ENCODE data around the gene TRAF5. TPM values are rescaled to one million over a fixed set of nuclear protein-coding genes. Genes with fewer than 3 reads are reported as not detected.

The TRAF5 gene
- total RNA-seq, 1 donor from 2014 or later: 14.4 TPM

- no peak overlapping the region for H3K27ac ChIP-seq (ENCODE audit: low read depth, low read length)
- Mint-ChIP-seq H3K27me3 (ENCODE audit: low read depth, unreplicated experiment) (no peaks in the 10 kb centered on the region), H3K9me3 (ENCODE audit: unreplicated experiment) (no peaks in the 10 kb centered on the region), H3K36me3 (ENCODE audit: low read depth, unreplicated experiment) (peaks cover 20% of the 10 kb centered on the region), H3K4me3 (ENCODE audit: unreplicated experiment) (no peak overlapping the region), H3K4me1 (ENCODE audit: low read depth, unreplicated experiment) (no peaks in the 10 kb centered on the region), H3K27ac (ENCODE audit: unreplicated experiment) (no peak overlapping the region)
- no peak overlapping the region for H3K4me2 ChIP-seq (ENCODE audit: low read length)
- H3K27me3 ChIP-seq (ENCODE audit: insufficient read depth, low read length): no peaks in the 10 kb centered on the region
- H3K4me3 ChIP-seq (ENCODE audit: insufficient read depth, low read depth, low read length): no peak overlapping the region
- no peaks in the 10 kb centered on the region for H3K9me3 ChIP-seq (ENCODE audit: insufficient read depth, low read depth, low read length)
- peaks cover 30% of the 10 kb centered on the region for H3K36me3 ChIP-seq (ENCODE audit: insufficient read depth, low read length)
- DNase-seq (ENCODE audit: low read depth): no peak
- no peak for FAIRE-seq
- H2AFZ ChIP-seq (ENCODE audit: low read depth, low read length): no peak overlapping the region
- H3K4me1 ChIP-seq (ENCODE audit: insufficient read depth, low read length): no peaks in the 10 kb centered on the region
- TF ChIP-seq, protein P1, sequence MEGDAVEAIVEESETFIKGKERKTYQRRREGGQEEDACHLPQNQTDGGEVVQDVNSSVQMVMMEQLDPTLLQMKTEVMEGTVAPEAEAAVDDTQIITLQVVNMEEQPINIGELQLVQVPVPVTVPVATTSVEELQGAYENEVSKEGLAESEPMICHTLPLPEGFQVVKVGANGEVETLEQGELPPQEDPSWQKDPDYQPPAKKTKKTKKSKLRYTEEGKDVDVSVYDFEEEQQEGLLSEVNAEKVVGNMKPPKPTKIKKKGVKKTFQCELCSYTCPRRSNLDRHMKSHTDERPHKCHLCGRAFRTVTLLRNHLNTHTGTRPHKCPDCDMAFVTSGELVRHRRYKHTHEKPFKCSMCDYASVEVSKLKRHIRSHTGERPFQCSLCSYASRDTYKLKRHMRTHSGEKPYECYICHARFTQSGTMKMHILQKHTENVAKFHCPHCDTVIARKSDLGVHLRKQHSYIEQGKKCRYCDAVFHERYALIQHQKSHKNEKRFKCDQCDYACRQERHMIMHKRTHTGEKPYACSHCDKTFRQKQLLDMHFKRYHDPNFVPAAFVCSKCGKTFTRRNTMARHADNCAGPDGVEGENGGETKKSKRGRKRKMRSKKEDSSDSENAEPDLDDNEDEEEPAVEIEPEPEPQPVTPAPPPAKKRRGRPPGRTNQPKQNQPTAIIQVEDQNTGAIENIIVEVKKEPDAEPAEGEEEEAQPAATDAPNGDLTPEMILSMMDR (IDR thresholded peaks at IDR 0.05; ENCODE audit: insufficient read depth, low read depth, low read length): no peak
- no peak for TF ChIP-seq EZH2 (IDR thresholded peaks at IDR 0.05; ENCODE audit: insufficient read depth, low read length)
- H3K79me2 ChIP-seq (ENCODE audit: insufficient read depth, low read length): no peaks in the 10 kb centered on the region
- H3K9ac ChIP-seq (ENCODE audit: low read length): no peak overlapping the region
- H4K20me1 ChIP-seq (ENCODE audit: insufficient read depth, low read length): no peaks in the 10 kb centered on the region
These were observed 13.2 kb upstream of the TRAF5 start for GRCh38 chr1:211313392-211313791.

GRCh38 chr1:211318576-211319280 lies 7.9 kb upstream of the TRAF5 start:
- DNase-seq (ENCODE audit: low read depth): no peak
- FAIRE-seq: no peak
- no peaks in the 10 kb centered on the region for H3K27me3 ChIP-seq (ENCODE audit: insufficient read depth, low read length)
- H4K20me1 ChIP-seq (ENCODE audit: insufficient read depth, low read length): no peaks in the 10 kb centered on the region
- H3K4me3 ChIP-seq (ENCODE audit: insufficient read depth, low read depth, low read length): no peak overlapping the region
- H3K36me3 Mint-ChIP-seq (ENCODE audit: low read depth, unreplicated experiment): peaks cover 4% of the 10 kb centered on the region
- no peak overlapping the region for H3K27ac ChIP-seq (ENCODE audit: low read depth, low read length)
- no peak overlapping the region for H3K4me2 ChIP-seq (ENCODE audit: low read length)
- TF ChIP-seq, protein P1 (IDR thresholded peaks at IDR 0.05; ENCODE audit: insufficient read depth, low read depth, low read length): no peak
- TF ChIP-seq EZH2 (IDR thresholded peaks at IDR 0.05; ENCODE audit: insufficient read depth, low read length): no peak
- no peak overlapping the region for H3K27ac Mint-ChIP-seq (ENCODE audit: unreplicated experiment)
- H3K27me3 Mint-ChIP-seq (ENCODE audit: low read depth, unreplicated experiment): no peaks in the 10 kb centered on the region
- no peak overlapping the region for H3K4me3 Mint-ChIP-seq (ENCODE audit: unreplicated experiment)
- no peak overlapping the region for H3K9ac ChIP-seq (ENCODE audit: low read length)
- H3K36me3 ChIP-seq (ENCODE audit: insufficient read depth, low read length): peaks cover 15% of the 10 kb centered on the region
- H3K9me3 ChIP-seq (ENCODE audit: insufficient read depth, low read depth, low read length): no peaks in the 10 kb centered on the region
- no peaks in the 10 kb centered on the region for H3K4me1 ChIP-seq (ENCODE audit: insufficient read depth, low read length)
- H3K4me1 Mint-ChIP-seq (ENCODE audit: low read depth, unreplicated experiment): peaks cover 2% of the 10 kb centered on the region
- no peaks in the 10 kb centered on the region for H3K79me2 ChIP-seq (ENCODE audit: insufficient read depth, low read length)
- H2AFZ ChIP-seq (ENCODE audit: low read depth, low read length): no peak overlapping the region
- no peaks in the 10 kb centered on the region for H3K9me3 Mint-ChIP-seq (ENCODE audit: unreplicated experiment)

DNA sequence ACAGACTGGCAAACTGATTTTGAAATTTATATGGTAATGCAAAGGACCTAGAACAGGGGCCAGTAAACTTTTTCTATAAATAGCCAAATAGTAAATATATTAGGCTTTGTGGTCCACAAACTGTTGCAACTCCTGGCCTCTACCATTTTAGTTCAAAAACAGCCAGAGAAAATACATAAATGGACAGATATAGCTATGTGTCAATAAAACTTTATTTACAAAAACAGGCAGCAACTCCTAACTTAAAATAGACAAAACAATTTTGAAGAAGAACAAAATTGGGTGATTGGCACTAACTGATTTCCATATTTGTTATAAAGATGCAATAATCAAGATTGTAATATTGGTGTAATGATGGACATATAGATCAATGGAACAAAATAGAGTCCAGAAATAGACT lies 6.7 kb upstream of the TRAF5 start:
- TF ChIP-seq EZH2 (IDR thresholded peaks at IDR 0.05; ENCODE audit: insufficient read depth, low read length): no peak
- TF ChIP-seq, protein P1 (IDR thresholded peaks at IDR 0.05; ENCODE audit: insufficient read depth, low read depth, low read length): no peak
- no peak overlapping the region for H2AFZ ChIP-seq (ENCODE audit: low read depth, low read length)
- Mint-ChIP-seq H3K27ac (ENCODE audit: unreplicated experiment) (no peak overlapping the region), H3K9me3 (ENCODE audit: unreplicated experiment) (no peaks in the 10 kb centered on the region), H3K4me1 (ENCODE audit: low read depth, unreplicated experiment) (peaks cover 2% of the 10 kb centered on the region), H3K4me3 (ENCODE audit: unreplicated experiment) (no peak overlapping the region), H3K27me3 (ENCODE audit: low read depth, unreplicated experiment) (no peaks in the 10 kb centered on the region), H3K36me3 (ENCODE audit: low read depth, unreplicated experiment) (peaks cover 3% of the 10 kb centered on the region)
- DNase-seq (ENCODE audit: low read depth) (no peak), FAIRE-seq (no peak)
- H3K36me3 ChIP-seq (ENCODE audit: insufficient read depth, low read length): peaks cover 5% of the 10 kb centered on the region
- H3K4me2 ChIP-seq (ENCODE audit: low read length): no peak overlapping the region
- H3K27ac ChIP-seq (ENCODE audit: low read depth, low read length): no peak overlapping the region
- no peaks in the 10 kb centered on the region for H3K79me2 ChIP-seq (ENCODE audit: insufficient read depth, low read length)
- H3K4me1 ChIP-seq (ENCODE audit: insufficient read depth, low read length): no peaks in the 10 kb centered on the region
- no peaks in the 10 kb centered on the region for H4K20me1 ChIP-seq (ENCODE audit: insufficient read depth, low read length)
- H3K9ac ChIP-seq (ENCODE audit: low read length): no peak overlapping the region
- no peak overlapping the region for H3K4me3 ChIP-seq (ENCODE audit: insufficient read depth, low read depth, low read length)
- no peaks in the 10 kb centered on the region for H3K9me3 ChIP-seq (ENCODE audit: insufficient read depth, low read depth, low read length)
- H3K27me3 ChIP-seq (ENCODE audit: insufficient read depth, low read length): no peaks in the 10 kb centered on the region

Data from astrocyte (in vitro differentiated cells and primary cell).